Measurements from ENCODE around the gene IL16.
A peak's percentile ranks its signal among the peaks of the same experiment; 100 is the strongest.

- TF ChIP-seq, protein P1, sequence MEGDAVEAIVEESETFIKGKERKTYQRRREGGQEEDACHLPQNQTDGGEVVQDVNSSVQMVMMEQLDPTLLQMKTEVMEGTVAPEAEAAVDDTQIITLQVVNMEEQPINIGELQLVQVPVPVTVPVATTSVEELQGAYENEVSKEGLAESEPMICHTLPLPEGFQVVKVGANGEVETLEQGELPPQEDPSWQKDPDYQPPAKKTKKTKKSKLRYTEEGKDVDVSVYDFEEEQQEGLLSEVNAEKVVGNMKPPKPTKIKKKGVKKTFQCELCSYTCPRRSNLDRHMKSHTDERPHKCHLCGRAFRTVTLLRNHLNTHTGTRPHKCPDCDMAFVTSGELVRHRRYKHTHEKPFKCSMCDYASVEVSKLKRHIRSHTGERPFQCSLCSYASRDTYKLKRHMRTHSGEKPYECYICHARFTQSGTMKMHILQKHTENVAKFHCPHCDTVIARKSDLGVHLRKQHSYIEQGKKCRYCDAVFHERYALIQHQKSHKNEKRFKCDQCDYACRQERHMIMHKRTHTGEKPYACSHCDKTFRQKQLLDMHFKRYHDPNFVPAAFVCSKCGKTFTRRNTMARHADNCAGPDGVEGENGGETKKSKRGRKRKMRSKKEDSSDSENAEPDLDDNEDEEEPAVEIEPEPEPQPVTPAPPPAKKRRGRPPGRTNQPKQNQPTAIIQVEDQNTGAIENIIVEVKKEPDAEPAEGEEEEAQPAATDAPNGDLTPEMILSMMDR (IDR thresholded peaks at IDR 0.05) = no peak
- TF ChIP-seq EP300 (IDR thresholded peaks at IDR 0.05) = no peak
- peak; percentile 32 to 47 for TF ChIP-seq POLR2AphosphoS5 (IDR thresholded peaks at IDR 0.05)
- no peak for TF ChIP-seq POLR2A (IDR thresholded peaks at IDR 0.05; ENCODE audit: low read depth)
Observed at GRCh38 chr15:81338170-81339007, 141.7 kb downstream of the IL16 start.
